ENCODE results near the gene ACY1.
A peak's percentile ranks its signal among the peaks of the same experiment; 100 is the strongest.

ACY1 gene

DNA sequence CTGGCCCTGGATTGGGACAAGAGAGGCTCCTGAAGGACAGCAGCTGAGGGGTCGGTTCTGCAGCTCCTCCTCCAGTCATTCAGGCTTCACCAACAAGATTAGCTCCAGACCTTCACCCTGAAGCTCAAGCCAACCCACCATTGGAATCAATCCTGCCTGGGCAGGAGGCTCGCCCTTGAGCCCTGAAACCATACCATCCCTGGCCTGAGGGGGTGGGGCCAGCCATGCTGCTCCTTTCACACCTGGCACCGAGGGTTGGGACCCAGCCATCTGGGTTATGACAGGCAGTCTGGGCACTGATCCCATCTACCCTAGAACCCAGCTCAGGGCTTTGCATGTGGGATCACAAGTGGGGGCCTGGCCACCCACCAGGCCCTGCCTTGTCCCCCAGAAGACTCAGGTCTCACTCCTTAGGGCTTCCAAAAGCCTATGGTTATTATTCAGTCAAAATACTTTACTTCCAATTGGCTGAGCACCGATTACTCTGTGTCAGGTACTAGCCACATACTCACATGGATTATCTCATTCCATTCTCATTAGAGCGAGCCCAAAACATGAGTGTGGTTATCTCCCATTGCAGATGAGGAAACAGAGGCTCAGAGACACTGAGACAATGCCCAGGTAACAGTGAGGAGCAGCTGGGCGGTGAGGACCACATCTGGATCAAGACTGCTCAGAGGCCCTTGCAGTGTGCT, 12.6 kb upstream of the ACY1 start (continued):
- TF ChIP-seq, protein P1, sequence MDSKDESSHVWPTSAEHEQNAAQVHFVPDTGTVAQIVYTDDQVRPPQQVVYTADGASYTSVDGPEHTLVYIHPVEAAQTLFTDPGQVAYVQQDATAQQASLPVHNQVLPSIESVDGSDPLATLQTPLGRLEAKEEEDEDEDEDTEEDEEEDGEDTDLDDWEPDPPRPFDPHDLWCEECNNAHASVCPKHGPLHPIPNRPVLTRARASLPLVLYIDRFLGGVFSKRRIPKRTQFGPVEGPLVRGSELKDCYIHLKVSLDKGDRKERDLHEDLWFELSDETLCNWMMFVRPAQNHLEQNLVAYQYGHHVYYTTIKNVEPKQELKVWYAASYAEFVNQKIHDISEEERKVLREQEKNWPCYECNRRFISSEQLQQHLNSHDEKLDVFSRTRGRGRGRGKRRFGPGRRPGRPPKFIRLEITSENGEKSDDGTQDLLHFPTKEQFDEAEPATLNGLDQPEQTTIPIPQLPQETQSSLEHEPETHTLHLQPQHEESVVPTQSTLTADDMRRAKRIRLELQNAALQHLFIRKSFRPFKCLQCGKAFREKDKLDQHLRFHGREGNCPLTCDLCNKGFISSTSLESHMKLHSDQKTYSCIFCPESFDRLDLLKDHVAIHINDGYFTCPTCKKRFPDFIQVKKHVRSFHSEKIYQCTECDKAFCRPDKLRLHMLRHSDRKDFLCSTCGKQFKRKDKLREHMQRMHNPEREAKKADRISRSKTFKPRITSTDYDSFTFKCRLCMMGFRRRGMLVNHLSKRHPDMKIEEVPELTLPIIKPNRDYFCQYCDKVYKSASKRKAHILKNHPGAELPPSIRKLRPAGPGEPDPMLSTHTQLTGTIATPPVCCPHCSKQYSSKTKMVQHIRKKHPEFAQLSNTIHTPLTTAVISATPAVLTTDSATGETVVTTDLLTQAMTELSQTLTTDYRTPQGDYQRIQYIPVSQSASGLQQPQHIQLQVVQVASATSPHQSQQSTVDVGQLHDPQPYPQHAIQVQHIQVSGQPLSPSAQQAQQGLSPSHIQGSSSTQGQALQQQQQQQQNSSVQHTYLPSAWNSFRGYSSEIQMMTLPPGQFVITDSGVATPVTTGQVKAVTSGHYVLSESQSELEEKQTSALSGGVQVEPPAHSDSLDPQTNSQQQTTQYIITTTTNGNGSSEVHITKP (tag by site-specific recombination; IDR thresholded peaks at IDR 0.05), result 0 out of 2 replicates have a peak, but pooled peaks have one; percentile 34
- TF ChIP-seq ZNF571 (tag by site-specific recombination; IDR thresholded peaks at IDR 0.05), result no peak
- no peak for TF ChIP-seq ZNF621 (tag by site-specific recombination; IDR thresholded peaks at IDR 0.05)
- TF ChIP-seq ZNF302 (tag by site-specific recombination; IDR thresholded peaks at IDR 0.05; ENCODE audit: low read depth), result no peak

DNA sequence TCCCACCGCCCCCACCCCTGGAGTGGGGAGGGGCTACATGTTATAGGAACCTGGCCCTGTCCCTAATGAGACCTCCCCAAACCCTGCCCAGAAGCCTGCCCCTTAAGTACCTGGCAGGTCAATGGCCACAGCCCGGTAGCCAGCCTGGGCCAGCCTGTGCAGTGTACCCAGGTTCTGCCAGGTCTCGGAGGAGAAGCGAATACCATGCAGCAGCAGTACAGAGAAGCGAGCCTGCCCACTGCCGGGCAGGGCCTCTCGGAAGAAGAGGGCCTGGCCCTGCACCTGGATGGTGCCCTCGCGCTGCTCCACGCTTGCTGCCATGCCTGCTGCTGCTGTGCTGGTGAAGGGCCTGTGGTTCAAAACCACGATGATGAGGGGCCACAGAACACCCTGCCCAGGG, 12.0 kb upstream of the ACY1 start:
- Histone ChIP-seq H3K4me1 (ENCODE audit: control insufficient read depth, insufficient read depth, low read length) (0 out of 2 replicates have a peak, but pooled peaks cover 2% of the 10 kb centered on the region), H3K27ac (ENCODE audit: extremely low read depth, low read depth, low read length) (no peak overlapping the region), H3K4me3 (ENCODE audit: low read depth, low read length) (no peak overlapping the region), H3K36me3 (ENCODE audit: control insufficient read depth in 2 of 2, insufficient read depth in 1 of 2, low read length in 2 of 2) (peaks cover 0 to 7% of the 10 kb centered on the region in 2 experiments; a peak in 1 of 3 replicates), H3K9me3 (ENCODE audit: control insufficient read depth, insufficient read depth, low read depth, low read length) (no peaks in the 10 kb centered on the region)
- no peak for TF ChIP-seq ZNF146 (tag by site-specific recombination; IDR thresholded peaks at IDR 0.05)
- POLR2A ChIA-PET, result no interaction called here
- CTCF ChIA-PET, result no interaction called here

DNA sequence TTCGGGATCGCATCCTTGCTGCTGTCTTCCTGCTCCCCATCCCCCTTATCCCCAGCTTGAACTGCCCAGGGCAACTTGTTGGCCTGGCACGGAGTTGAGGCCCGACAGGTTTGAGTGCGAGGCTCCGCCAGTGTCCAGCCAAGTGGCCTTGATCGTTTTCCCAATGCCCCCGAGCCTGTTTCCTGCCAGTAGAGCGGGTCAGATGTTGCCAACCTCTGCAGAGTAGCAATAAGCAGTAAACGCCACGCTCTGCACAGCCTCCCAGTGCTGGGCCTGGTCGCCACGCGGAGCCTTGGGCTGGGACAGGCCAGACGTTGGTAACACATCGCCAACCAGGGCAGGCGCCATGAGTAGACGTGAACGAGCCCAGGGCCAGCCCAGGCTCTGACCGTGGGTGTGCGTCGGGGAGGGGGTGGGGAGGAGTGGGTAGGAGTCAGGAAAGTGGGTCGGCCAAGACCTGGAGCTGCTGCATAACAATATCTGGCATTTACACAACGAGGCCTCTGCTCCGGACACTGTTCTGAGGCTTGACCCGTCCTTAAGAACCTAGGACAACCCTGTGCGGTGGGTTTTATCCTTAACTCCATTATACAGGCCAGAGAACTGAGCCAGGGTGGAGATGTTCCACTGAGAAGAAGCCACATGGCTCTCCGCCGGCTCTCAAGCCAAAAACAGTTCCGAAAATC, 8.9 kb upstream of the ACY1 start:
- Histone ChIP-seq H3K4me1 (ENCODE audit: control insufficient read depth, insufficient read depth, low read length) (no peaks in the 10 kb centered on the region), H3K27ac (ENCODE audit: extremely low read depth, low read depth, low read length) (no peak overlapping the region; the same call in 1 of the 2 replicates), H3K36me3 (ENCODE audit: control insufficient read depth in 2 of 2, insufficient read depth in 1 of 2, low read length in 2 of 2) (peaks cover 0 to 7% of the 10 kb centered on the region in 2 experiments; a peak in 1 of 3 replicates), H3K9me3 (ENCODE audit: control insufficient read depth, insufficient read depth, low read depth, low read length) (no peaks in the 10 kb centered on the region), H3K4me3 (ENCODE audit: low read depth, low read length) (peak overlapping the region; percentile 44)
- POLR2A ChIA-PET, result interaction anchor here (0.8 to 3.4 kb wide), 6 partner anchors 8 to 180 kb away, joined by 3 to 22 read pairs (median 7); partner anchors contain the start of genes ACY1, DUSP7, POC1A and RPL29
- CTCF ChIA-PET, result interaction anchor here (0.6 to 3.2 kb wide), 14 partner anchors 9 to 585 kb away, joined by 3 to 38 read pairs (median 3); partner anchors contain the start of genes ACY1, PARP3 and RRP9
- TF ChIP-seq ZBTB17 (tag by site-specific recombination; IDR thresholded peaks at IDR 0.05) (0 out of 2 replicates have a peak, but pooled peaks have one; percentile 24), EGR2 (tag by site-specific recombination; IDR thresholded peaks at IDR 0.05; ENCODE audit: low read depth) (peak; percentile 39; the same call in 1 of the 2 replicates), ZSCAN30 (tag by site-specific recombination; IDR thresholded peaks at IDR 0.05) (0 out of 2 replicates have a peak, but pooled peaks have one; percentile 1), SCRT2 (tag by site-specific recombination; IDR thresholded peaks at IDR 0.05) (peak; percentile 91), KLF10 (tag by site-specific recombination; IDR thresholded peaks at IDR 0.05) (no peak), SCRT1 (tag by site-specific recombination; IDR thresholded peaks at IDR 0.05; ENCODE audit: borderline replicate concordance) (peak; percentile 96), ZFHX2 (tag by site-specific recombination; conservative IDR thresholded peaks at IDR 0.05) (peak; percentile 52), ZNF768 (tag by site-specific recombination; IDR thresholded peaks at IDR 0.05) (no peak)

Data from HEK293 (cell line).